K562 (cell line): Measurements from ENCODE around the gene YBEY. TPM values are rescaled to one million over a fixed set of nuclear protein-coding genes. Genes with fewer than 3 reads are reported as not detected.

Source experiments
- ARID3B ChIP-seq: fragments of 250-450 bp; sonication (Bioruptor Pico); IDR thresholded peaks from 2 replicates; pipeline ENCODE4 v1.4.0; 2020; ENCODE audit warnings: borderline replicate concordance
- BRF1 ChIP-seq: IDR thresholded peaks from 3 replicates; pipeline ENCODE4 v1.6.1; 2011; ENCODE audit warnings: borderline replicate concordance, mild to moderate bottlenecking; ENCODE audit not compliant: insufficient read length; ENCODE audit errors: extremely low read depth
- COPS2 ChIP-seq: fragments of 450-650 bp; conservative IDR thresholded peaks from 2 replicates; pipeline ENCODE4 v1.6.1; 2016; ENCODE audit warnings: mild to moderate bottlenecking, moderate library complexity
- HMG20B ChIP-seq: fragments of 250-450 bp; sonication (Bioruptor Pico); IDR thresholded peaks from 2 replicates; pipeline ENCODE4 v1.5.0; 2021; ENCODE audit warnings: mild to moderate bottlenecking
- HSF4 ChIP-seq: fragments of 250-450 bp; sonication (Bioruptor Pico); IDR thresholded peaks from 2 replicates; pipeline ENCODE4 v2.1.2; 2022; ENCODE audit warnings: mild to moderate bottlenecking, moderate library complexity, borderline replicate concordance
- MCM5 ChIP-seq: fragments of 450-650 bp; IDR thresholded peaks from 2 replicates; pipeline ENCODE4 v1.6.1; 2016; ENCODE audit warnings: low read depth
- PHF21A ChIP-seq: fragments of 450-650 bp; IDR thresholded peaks from 2 replicates; pipeline ENCODE4 v1.6.1; 2017; ENCODE audit warnings: low read depth, borderline replicate concordance
- PURB ChIP-seq: sonication (generic); formaldehyde crosslinking; IDR thresholded peaks from 2 replicates; pipeline ENCODE4 v1.9.0; 2021; ENCODE audit warnings: low read depth, mild to moderate bottlenecking, missing genetic modification reagents
- RBM17 ChIP-seq: fragments of 200-400 bp; formaldehyde crosslinking; IDR thresholded peaks from 2 replicates; pipeline ENCODE4 v1.6.1; 2017; ENCODE audit warnings: low read depth, mild to moderate bottlenecking, low read length, borderline replicate concordance
- SIRT6 ChIP-seq: IDR thresholded peaks from one replicate; pipeline ENCODE4 v1.6.1; 2012; ENCODE audit warnings: low read depth, mild to moderate bottlenecking, control low read depth, inconsistent platforms, low read length, moderate library complexity
- SMAD4 ChIP-seq: fragments of 250-450 bp; sonication (Bioruptor Pico); conservative IDR thresholded peaks from 2 replicates; pipeline ENCODE4 v1.8.0; 2021; ENCODE audit warnings: inconsistent platforms, mild to moderate bottlenecking, moderate library complexity
- SRSF9 ChIP-seq: fragments of 200-400 bp; formaldehyde crosslinking; IDR thresholded peaks from 2 replicates; pipeline ENCODE4 v1.6.1; 2017; ENCODE audit warnings: low read depth, low read length, borderline replicate concordance
- TARDBP ChIP-seq: fragments of 450-650 bp; IDR thresholded peaks from 2 replicates; pipeline ENCODE4 v1.6.1; 2016
- ZKSCAN1 ChIP-seq: fragments of 150-350 bp; IDR thresholded peaks from 2 replicates; pipeline ENCODE4 v1.6.1; 2016; ENCODE audit warnings: low read depth, low read length
- ZNF740 ChIP-seq, 3 experiments: fragments of 200-800 bp in 1 of 3; sonication (Bioruptor generic) in 1 of 3; sonication (generic) in 1 of 3; formaldehyde crosslinking in 1 of 3; IDR thresholded peaks; 2 replicates each; pipeline versions ENCODE4 v1.6.1 to v1.8.0; 2016 to 2022; ENCODE audit warnings: mild to moderate bottlenecking in 2 of 3, missing compliant biosample characterization in 2 of 3, missing genetic modification characterization in 2 of 3, missing genetic modification reagents in 1 of 3
- polyA plus RNA-seq, 8 experiments: library from polyadenylated mRNA; depleted of rRNA in 4 of 8; stranded (reverse) in 5 of 8; unstranded in 3 of 8; fragments of >200 nt; fragmentation: Nextera tagmentation in 2 of 8; fragmentation: Illumina TruSeq in 1 of 8; extraction: Ambion mirVana in 2 of 8; extraction: Trizol in 1 of 8; gene quantifications; 2 replicates each; pipeline versions ENCODE4 v1.2.1 to v1.2.3, GENCODE V29; 2011 to 2014; ENCODE audit warnings: inconsistent platforms in 1 of 8, missing spikeins in 1 of 8
- total RNA-seq, 7 experiments: library from RNA; depleted of rRNA in 6 of 7; stranded (reverse); fragments of >200 nt in 6 of 7; fragmentation: Illumina TruSeq in 2 of 7; extraction: Trizol in 2 of 7; gene quantifications; 2 replicates each; pipeline versions ENCODE4 v1.2.1 to v1.2.3, GENCODE V29; 2011 to 2021; ENCODE audit warnings: low replicate concordance in 1 of 7
- TF ChIP-seq, protein P1 (sequence below): fragments of 450-650 bp; conservative IDR thresholded peaks from 2 replicates; pipeline ENCODE4 v1.6.1; 2016; ENCODE audit warnings: missing genetic modification characterization, low read depth, mild to moderate bottlenecking, control low read depth, missing compliant biosample characterization
- TF ChIP-seq, protein P2 (sequence below): fragments of 250-450 bp; sonication (Bioruptor Pico); IDR thresholded peaks from 2 replicates; pipeline ENCODE4 v1.5.1; 2021; ENCODE audit warnings: mild to moderate bottlenecking
- TF ChIP-seq, protein P3 (sequence below): fragments of 450-650 bp; IDR thresholded peaks from 2 replicates; pipeline ENCODE4 v1.6.1; 2017; ENCODE audit warnings: mild to moderate bottlenecking, moderate library complexity
- TF ChIP-seq, protein P4 (sequence below): fragments of 250-450 bp; sonication (Bioruptor Pico); IDR thresholded peaks from 2 replicates; pipeline ENCODE4 v1.8.0; 2022; ENCODE audit warnings: inconsistent platforms, mild to moderate bottlenecking, moderate library complexity, borderline replicate concordance

Gene YBEY
- total and polyA plus RNA-seq, 9 of the 15 experiments (the other 6 are each of a cell fraction or from before 2014, with no cell fraction given): 6.4 to 28.0 (median 12.4) TPM

DNA sequence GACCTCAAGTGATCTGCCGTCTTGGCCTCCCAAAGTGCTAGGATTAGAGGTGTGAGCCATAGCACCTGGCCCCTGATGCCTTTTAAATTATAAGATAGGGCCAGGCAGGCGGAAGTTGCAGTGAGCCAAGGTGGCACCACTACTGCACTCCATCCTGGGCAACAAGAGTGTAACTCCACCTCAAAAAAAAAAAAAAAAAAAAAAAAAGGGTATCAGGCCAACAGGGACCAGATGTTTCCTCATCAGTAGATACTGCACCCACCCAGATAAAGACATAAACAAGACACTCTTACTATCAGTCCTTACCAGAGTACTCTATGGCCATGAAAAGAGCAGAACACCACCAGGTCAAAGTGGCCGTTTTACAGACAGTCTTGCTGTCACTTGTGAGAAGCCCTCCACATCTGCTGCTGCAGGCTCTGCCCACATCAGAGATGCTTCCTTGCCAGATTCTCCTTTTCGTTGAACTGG lies 34.2 kb downstream of the YBEY start (continued):
- TF ChIP-seq, protein P1, sequence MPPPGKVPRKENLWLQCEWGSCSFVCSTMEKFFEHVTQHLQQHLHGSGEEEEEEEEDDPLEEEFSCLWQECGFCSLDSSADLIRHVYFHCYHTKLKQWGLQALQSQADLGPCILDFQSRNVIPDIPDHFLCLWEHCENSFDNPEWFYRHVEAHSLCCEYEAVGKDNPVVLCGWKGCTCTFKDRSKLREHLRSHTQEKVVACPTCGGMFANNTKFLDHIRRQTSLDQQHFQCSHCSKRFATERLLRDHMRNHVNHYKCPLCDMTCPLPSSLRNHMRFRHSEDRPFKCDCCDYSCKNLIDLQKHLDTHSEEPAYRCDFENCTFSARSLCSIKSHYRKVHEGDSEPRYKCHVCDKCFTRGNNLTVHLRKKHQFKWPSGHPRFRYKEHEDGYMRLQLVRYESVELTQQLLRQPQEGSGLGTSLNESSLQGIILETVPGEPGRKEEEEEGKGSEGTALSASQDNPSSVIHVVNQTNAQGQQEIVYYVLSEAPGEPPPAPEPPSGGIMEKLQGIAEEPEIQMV (tag): 0 out of 2 replicates have a peak, but pooled peaks have one; percentile 17
- TF ChIP-seq, protein P2, sequence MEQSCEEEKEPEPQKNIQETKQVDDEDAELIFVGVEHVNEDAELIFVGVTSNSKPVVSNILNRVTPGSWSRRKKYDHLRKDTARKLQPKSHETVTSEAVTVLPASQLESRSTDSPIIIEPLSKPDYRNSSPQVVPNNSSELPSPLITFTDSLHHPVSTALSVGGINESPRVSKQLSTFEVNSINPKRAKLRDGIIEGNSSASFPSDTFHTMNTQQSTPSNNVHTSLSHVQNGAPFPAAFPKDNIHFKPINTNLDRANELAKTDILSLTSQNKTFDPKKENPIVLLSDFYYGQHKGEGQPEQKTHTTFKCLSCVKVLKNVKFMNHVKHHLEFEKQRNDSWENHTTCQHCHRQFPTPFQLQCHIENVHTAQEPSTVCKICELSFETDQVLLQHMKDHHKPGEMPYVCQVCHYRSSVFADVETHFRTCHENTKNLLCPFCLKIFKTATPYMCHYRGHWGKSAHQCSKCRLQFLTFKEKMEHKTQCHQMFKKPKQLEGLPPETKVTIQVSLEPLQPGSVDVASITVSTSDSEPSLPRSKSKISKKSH: no peak
- TF ChIP-seq COPS2 (no peak), ARID3B (no peak), ZNF740 (CRISPR knock-in tag; IDR thresholded peaks at IDR 0.05) (no peak), ZNF740 (tag; IDR thresholded peaks at IDR 0.05) (no peak), ZKSCAN1 (peak; percentile 35; the same call in 1 of the 2 replicates), SRSF9 (no peak), MCM5 (no peak), PURB (CRISPR knock-in tag) (no peak), HMG20B (CRISPR knock-in tag) (no peak), RBM17 (no peak), SMAD4 (CRISPR knock-in tag) (peak; percentile 98), SIRT6 (no peak), PHF21A (no peak), TARDBP (peak; percentile 64; the same call in 1 of the 2 replicates), BRF1 (no peak), HSF4 (CRISPR knock-in tag) (no peak)
- TF ChIP-seq, protein P3, sequence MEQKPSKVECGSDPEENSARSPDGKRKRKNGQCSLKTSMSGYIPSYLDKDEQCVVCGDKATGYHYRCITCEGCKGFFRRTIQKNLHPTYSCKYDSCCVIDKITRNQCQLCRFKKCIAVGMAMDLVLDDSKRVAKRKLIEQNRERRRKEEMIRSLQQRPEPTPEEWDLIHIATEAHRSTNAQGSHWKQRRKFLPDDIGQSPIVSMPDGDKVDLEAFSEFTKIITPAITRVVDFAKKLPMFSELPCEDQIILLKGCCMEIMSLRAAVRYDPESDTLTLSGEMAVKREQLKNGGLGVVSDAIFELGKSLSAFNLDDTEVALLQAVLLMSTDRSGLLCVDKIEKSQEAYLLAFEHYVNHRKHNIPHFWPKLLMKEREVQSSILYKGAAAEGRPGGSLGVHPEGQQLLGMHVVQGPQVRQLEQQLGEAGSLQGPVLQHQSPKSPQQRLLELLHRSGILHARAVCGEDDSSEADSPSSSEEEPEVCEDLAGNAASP: no peak
- TF ChIP-seq, protein P4, sequence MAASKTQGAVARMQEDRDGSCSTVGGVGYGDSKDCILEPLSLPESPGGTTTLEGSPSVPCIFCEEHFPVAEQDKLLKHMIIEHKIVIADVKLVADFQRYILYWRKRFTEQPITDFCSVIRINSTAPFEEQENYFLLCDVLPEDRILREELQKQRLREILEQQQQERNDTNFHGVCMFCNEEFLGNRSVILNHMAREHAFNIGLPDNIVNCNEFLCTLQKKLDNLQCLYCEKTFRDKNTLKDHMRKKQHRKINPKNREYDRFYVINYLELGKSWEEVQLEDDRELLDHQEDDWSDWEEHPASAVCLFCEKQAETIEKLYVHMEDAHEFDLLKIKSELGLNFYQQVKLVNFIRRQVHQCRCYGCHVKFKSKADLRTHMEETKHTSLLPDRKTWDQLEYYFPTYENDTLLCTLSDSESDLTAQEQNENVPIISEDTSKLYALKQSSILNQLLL (CRISPR knock-in tag): no peak
